Liver (tissue), 9 donors: ENCODE measurements around the gene SEBOX. TPM values are rescaled to one million over a fixed set of nuclear protein-coding genes. Genes with fewer than 3 reads are reported as not detected.

ENCODE experiments used
- DNase-seq: peaks from one replicate; pipeline ENCODE4 v3.0.0-alpha.2; 2017; ENCODE audit warnings: low spot score
- H3K27ac ChIP-seq, 2 donors: one replicate each; pipeline ENCODE4 v1.7.0; 2013; ENCODE audit warnings: inconsistent platforms in 2 of 2, low read length in 2 of 2, control low read depth in 1 of 2, low read depth in 1 of 2, mild to moderate bottlenecking in 1 of 2
- H3K27me3 ChIP-seq, 4 donors: one replicate each; pipeline versions ENCODE4 v1.6.1 to v1.7.0; 2013; ENCODE audit warnings: low read length in 3 of 4, inconsistent platforms in 1 of 4, mild to moderate bottlenecking in 1 of 4, moderate library complexity in 1 of 4; ENCODE audit not compliant: control insufficient read depth in 4 of 4, insufficient read depth in 4 of 4
- H3K36me3 ChIP-seq, 4 donors: one replicate each; pipeline versions ENCODE4 v1.6.1 to v1.7.0; 2013; ENCODE audit warnings: low read length in 3 of 4, mild to moderate bottlenecking in 3 of 4, low read depth in 1 of 4, moderate library complexity in 1 of 4; ENCODE audit not compliant: control insufficient read depth in 4 of 4, insufficient read depth in 3 of 4
- H3K4me1 ChIP-seq, 4 donors: one replicate each; pipeline versions ENCODE4 v1.6.1 to v1.7.0; 2013; ENCODE audit warnings: low read length in 3 of 4, mild to moderate bottlenecking in 3 of 4, moderate library complexity in 1 of 4; ENCODE audit not compliant: control insufficient read depth in 4 of 4, insufficient read depth in 4 of 4
- H3K4me3 ChIP-seq, 3 donors: one replicate each; pipeline versions ENCODE4 v1.6.1 to v1.7.0; 2013; ENCODE audit warnings: low read length in 3 of 3, control low read depth in 1 of 3, low read depth in 1 of 3, mild to moderate bottlenecking in 1 of 3
- H3K9ac ChIP-seq, 2 donors: one replicate each; pipeline ENCODE4 v1.7.0; 2013; ENCODE audit warnings: low read length in 2 of 2, mild to moderate bottlenecking in 2 of 2, moderate library complexity in 2 of 2, control low read depth in 1 of 2, low read depth in 1 of 2
- H3K9me3 ChIP-seq, 4 donors: one replicate each; pipeline versions ENCODE4 v1.6.1 to v1.7.0; 2013; ENCODE audit warnings: low read length in 3 of 4; ENCODE audit not compliant: control insufficient read depth in 4 of 4
- EGR1 ChIP-seq, 2 donors: IDR thresholded peaks; 2 replicates each; pipeline ENCODE4 v1.6.1; 2016 to 2018; ENCODE audit warnings: antibody characterized with exemption in 2 of 2, low read depth in 2 of 2
- FOXA1 ChIP-seq: IDR thresholded peaks from 2 replicates; pipeline ENCODE4 v1.6.1; 2016; ENCODE audit warnings: antibody characterized with exemption
- FOXA2 ChIP-seq: IDR thresholded peaks from 2 replicates; pipeline ENCODE4 v1.6.1; 2016; ENCODE audit warnings: antibody characterized with exemption
- GABPA ChIP-seq, 2 donors: IDR thresholded peaks in 1 of 2; conservative IDR thresholded peaks in 1 of 2; 2 replicates each; pipeline ENCODE4 v1.6.1; 2016; ENCODE audit warnings: antibody characterized with exemption in 2 of 2, mild to moderate bottlenecking in 1 of 2, moderate library complexity in 1 of 2
- HNF4A ChIP-seq, 2 donors: conservative IDR thresholded peaks; 2 replicates each; pipeline ENCODE4 v1.6.1; 2016; ENCODE audit warnings: antibody characterized with exemption in 2 of 2, mild to moderate bottlenecking in 2 of 2
- HNF4G ChIP-seq: IDR thresholded peaks from 2 replicates; pipeline ENCODE4 v1.6.1; 2016; ENCODE audit warnings: antibody characterized with exemption
- JUND ChIP-seq, 2 donors: IDR thresholded peaks; 2 replicates each; pipeline ENCODE4 v1.6.1; 2016; ENCODE audit warnings: antibody characterized with exemption in 2 of 2
- MAX ChIP-seq: IDR thresholded peaks from 2 replicates; pipeline ENCODE4 v1.6.1; 2016; ENCODE audit warnings: antibody characterized with exemption
- NR2F2 ChIP-seq: IDR thresholded peaks from 2 replicates; pipeline ENCODE4 v1.6.1; 2016; ENCODE audit warnings: antibody characterized with exemption
- RAD21 ChIP-seq, 2 donors: IDR thresholded peaks; 2 replicates each; pipeline ENCODE4 v1.6.1; 2016; ENCODE audit warnings: antibody characterized with exemption in 2 of 2, mild to moderate bottlenecking in 2 of 2
- REST ChIP-seq: IDR thresholded peaks from 2 replicates; pipeline ENCODE4 v1.6.1; 2016; ENCODE audit warnings: antibody characterized with exemption, mild to moderate bottlenecking
- RXRA ChIP-seq, 2 donors: IDR thresholded peaks; 2 replicates each; pipeline ENCODE4 v1.6.1; 2017 to 2018; ENCODE audit warnings: antibody characterized with exemption in 2 of 2, mild to moderate bottlenecking in 1 of 2
- SP1 ChIP-seq: IDR thresholded peaks from 2 replicates; pipeline ENCODE4 v1.6.1; 2018; ENCODE audit warnings: antibody characterized with exemption, mild to moderate bottlenecking
- TAF1 ChIP-seq: conservative IDR thresholded peaks from 2 replicates; pipeline ENCODE4 v1.6.1; 2016; ENCODE audit warnings: antibody characterized with exemption, mild to moderate bottlenecking
- YY1 ChIP-seq: IDR thresholded peaks from 2 replicates; pipeline ENCODE4 v1.6.1; 2016; ENCODE audit warnings: antibody characterized with exemption, mild to moderate bottlenecking
- WGBS: extraction: QIAGEN DNeasy Blood & Tissue Kit; methylation state at CpG from one replicate; pipeline ENCODE4 v1.1.7; 2013; 5-methylcytosine and 5-hydroxymethylcytosine counted together
- polyA plus RNA-seq, 2 donors: library from polyadenylated mRNA; stranded (reverse) in 1 of 2; unstranded in 1 of 2; fragments of 200-250 nt in 1 of 2; fragments of >200 nt in 1 of 2; fragmentation: Nextera tagmentation in 1 of 2; extraction: Ambion mirVana in 1 of 2; gene quantifications; one replicate each; pipeline versions ENCODE4 v1.2.1 to v1.2.3, GENCODE V29; 2013 to 2015
- total RNA-seq, 2 donors: library from RNA; depleted of rRNA; stranded (reverse); fragments of >200 nt; gene quantifications; one replicate each; pipeline ENCODE4 v1.2.3, GENCODE V29; 2014
- TF ChIP-seq, protein P1 (sequence below): IDR thresholded peaks from 2 replicates; pipeline ENCODE4 v1.6.1; 2016; ENCODE audit warnings: antibody characterized with exemption
- TF ChIP-seq, protein P2 (sequence below): fragments of 150-350 bp; IDR thresholded peaks from 2 replicates; pipeline ENCODE4 v1.5.1; 2017; ENCODE audit warnings: improper control_type of control experiment, low read depth, low read length; ENCODE audit not compliant: missing input control
- TF ChIP-seq, protein P3 (sequence below): IDR thresholded peaks from 2 replicates; pipeline ENCODE4 v1.6.1; 2016; ENCODE audit warnings: antibody characterized with exemption
- donor health status: healthy.
- donor health status: healthy.
- donor health status: healthy.
- donor health status: healthy.
- donor health status: healthy.

Gene SEBOX
- total and polyA plus RNA-seq, 4 donors, result 0.19 to 0.59 TPM; not detected in 2

GRCh38 chr17:28395968-28396367, 31.0 kb upstream of the SEBOX start (continued):
- TF ChIP-seq, protein P1, sequence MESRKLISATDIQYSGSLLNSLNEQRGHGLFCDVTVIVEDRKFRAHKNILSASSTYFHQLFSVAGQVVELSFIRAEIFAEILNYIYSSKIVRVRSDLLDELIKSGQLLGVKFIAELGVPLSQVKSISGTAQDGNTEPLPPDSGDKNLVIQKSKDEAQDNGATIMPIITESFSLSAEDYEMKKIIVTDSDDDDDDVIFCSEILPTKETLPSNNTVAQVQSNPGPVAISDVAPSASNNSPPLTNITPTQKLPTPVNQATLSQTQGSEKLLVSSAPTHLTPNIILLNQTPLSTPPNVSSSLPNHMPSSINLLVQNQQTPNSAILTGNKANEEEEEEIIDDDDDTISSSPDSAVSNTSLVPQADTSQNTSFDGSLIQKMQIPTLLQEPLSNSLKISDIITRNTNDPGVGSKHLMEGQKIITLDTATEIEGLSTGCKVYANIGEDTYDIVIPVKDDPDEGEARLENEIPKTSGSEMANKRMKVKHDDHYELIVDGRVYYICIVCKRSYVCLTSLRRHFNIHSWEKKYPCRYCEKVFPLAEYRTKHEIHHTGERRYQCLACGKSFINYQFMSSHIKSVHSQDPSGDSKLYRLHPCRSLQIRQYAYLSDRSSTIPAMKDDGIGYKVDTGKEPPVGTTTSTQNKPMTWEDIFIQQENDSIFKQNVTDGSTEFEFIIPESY, result no peak
- TF ChIP-seq FOXA1 (no peak), RAD21 (IDR thresholded peaks at IDR 0.05) (no peak), FOXA2 (no peak), HNF4G (no peak), JUND (IDR thresholded peaks at IDR 0.05) (no peak)
- TF ChIP-seq, protein P2, sequence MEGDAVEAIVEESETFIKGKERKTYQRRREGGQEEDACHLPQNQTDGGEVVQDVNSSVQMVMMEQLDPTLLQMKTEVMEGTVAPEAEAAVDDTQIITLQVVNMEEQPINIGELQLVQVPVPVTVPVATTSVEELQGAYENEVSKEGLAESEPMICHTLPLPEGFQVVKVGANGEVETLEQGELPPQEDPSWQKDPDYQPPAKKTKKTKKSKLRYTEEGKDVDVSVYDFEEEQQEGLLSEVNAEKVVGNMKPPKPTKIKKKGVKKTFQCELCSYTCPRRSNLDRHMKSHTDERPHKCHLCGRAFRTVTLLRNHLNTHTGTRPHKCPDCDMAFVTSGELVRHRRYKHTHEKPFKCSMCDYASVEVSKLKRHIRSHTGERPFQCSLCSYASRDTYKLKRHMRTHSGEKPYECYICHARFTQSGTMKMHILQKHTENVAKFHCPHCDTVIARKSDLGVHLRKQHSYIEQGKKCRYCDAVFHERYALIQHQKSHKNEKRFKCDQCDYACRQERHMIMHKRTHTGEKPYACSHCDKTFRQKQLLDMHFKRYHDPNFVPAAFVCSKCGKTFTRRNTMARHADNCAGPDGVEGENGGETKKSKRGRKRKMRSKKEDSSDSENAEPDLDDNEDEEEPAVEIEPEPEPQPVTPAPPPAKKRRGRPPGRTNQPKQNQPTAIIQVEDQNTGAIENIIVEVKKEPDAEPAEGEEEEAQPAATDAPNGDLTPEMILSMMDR, result no peak

GRCh38 chr17:28395426-28395825, 30.4 kb upstream of the SEBOX start:
- Histone ChIP-seq H3K9me3 (no peaks in the 10 kb centered on the region), H3K9ac (no peak overlapping the region), H3K27ac (no peak overlapping the region), H3K4me1 (peaks cover 9 to 30% (median 25%) of the 10 kb centered on the region in 4 donors), H3K4me3 (no peak overlapping the region), H3K36me3 (peaks cover 5 to 28% (median 17%) of the 10 kb centered on the region in 4 donors), H3K27me3 (no peaks in the 10 kb centered on the region)
- WGBS, result 49% methylated on average over 2 of the region's 2 CpGs
- no peak for DNase-seq
- TF ChIP-seq, protein P1, result no peak
- TF ChIP-seq REST, result no peak
- TF ChIP-seq HNF4A (conservative IDR thresholded peaks at IDR 0.05), result no peak
- no peak for TF ChIP-seq JUND (IDR thresholded peaks at IDR 0.05)
- TF ChIP-seq YY1, result no peak
- no peak for TF ChIP-seq RXRA (IDR thresholded peaks at IDR 0.05)
- no peak for TF ChIP-seq NR2F2
- TF ChIP-seq HNF4G, result no peak
- TF ChIP-seq SP1, result no peak
- no peak for TF ChIP-seq FOXA2
- TF ChIP-seq FOXA1, result no peak
- TF ChIP-seq RAD21 (IDR thresholded peaks at IDR 0.05), result no peak
- TF ChIP-seq, protein P3, sequence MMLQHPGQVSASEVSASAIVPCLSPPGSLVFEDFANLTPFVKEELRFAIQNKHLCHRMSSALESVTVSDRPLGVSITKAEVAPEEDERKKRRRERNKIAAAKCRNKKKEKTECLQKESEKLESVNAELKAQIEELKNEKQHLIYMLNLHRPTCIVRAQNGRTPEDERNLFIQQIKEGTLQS, result no peak
- TF ChIP-seq, protein P2, result no peak
- TF ChIP-seq GABPA (IDR thresholded peaks at IDR 0.05 in 1 of 2, conservative IDR thresholded peaks at IDR 0.05 in 1 of 2), result no peak
- no peak for TF ChIP-seq EGR1 (IDR thresholded peaks at IDR 0.05; ENCODE audit: low read depth in 2 of 2)
- no peak for TF ChIP-seq MAX
- no peak for TF ChIP-seq TAF1
